Measurements from ENCODE around the gene FIGNL2.
"Not testable (repeated sequence)": the region's sequence is repeated elsewhere in the genome, so short reads cannot be mapped to it uniquely, and the experiment has no call there.

FIGNL2 gene

GRCh38 chr12:51848326-51848727 lies at the start of gene FIGNL2:
FIGNL2 (minus strand) TSS chr12:51848718; CDS start chr12:51822413, 26,305 bp downstream.
- DNase-seq = no peak

- no peak for DNase-seq
Measured at GRCh38 chr12:51897181-51897580, 48.7 kb upstream of the FIGNL2 start.

GRCh38 chr12:51896236-51896635 lies 47.7 kb upstream of the FIGNL2 start:
- DNase-seq = no peak

- no peak for DNase-seq
Measured at GRCh38 chr12:51895378-51896135, 47.0 kb upstream of the FIGNL2 start.

- DNase-seq = no peak
Measured at GRCh38 chr12:51893786-51894185, 45.3 kb upstream of the FIGNL2 start.

- no peak for DNase-seq
Measured at GRCh38 chr12:51891843-51892242, 43.3 kb upstream of the FIGNL2 start.

GRCh38 chr12:51890511-51891171 lies 42.1 kb upstream of the FIGNL2 start:
- no peak for DNase-seq

GRCh38 chr12:51890133-51890464 lies 41.6 kb upstream of the FIGNL2 start:
- DNase-seq = no peak

- peak; percentile 38 for DNase-seq
Measured at GRCh38 chr12:51889216-51890132, 41.0 kb upstream of the FIGNL2 start.

- DNase-seq = no peak
Measured at GRCh38 chr12:51888316-51889215, 40.0 kb upstream of the FIGNL2 start.

- no peak for DNase-seq
Measured at GRCh38 chr12:51887476-51888315, 39.2 kb upstream of the FIGNL2 start, which contains the start of gene ANKRD33. ANKRD33 (plus strand) TSS chr12:51888103; CDS start chr12:51888187, 84 bp downstream.

- DNase-seq = no peak
Measured at GRCh38 chr12:51886021-51886710, 37.6 kb upstream of the FIGNL2 start.

GRCh38 chr12:51885294-51886020 lies 36.9 kb upstream of the FIGNL2 start:
- not testable (repeated sequence) for DNase-seq

- DNase-seq = no peak
Measured at GRCh38 chr12:51884676-51885229, 36.2 kb upstream of the FIGNL2 start.

- DNase-seq = no peak
Measured at GRCh38 chr12:51883998-51884675, 35.6 kb upstream of the FIGNL2 start.

- DNase-seq = no peak
Measured at GRCh38 chr12:51883295-51883694, 34.8 kb upstream of the FIGNL2 start.

GRCh38 chr12:51879102-51879501 lies 30.6 kb upstream of the FIGNL2 start:
- no peak for DNase-seq

- DNase-seq = no peak
Measured at GRCh38 chr12:51874486-51874885, 26.0 kb upstream of the FIGNL2 start.

- DNase-seq = no peak
Measured at GRCh38 chr12:51874000-51874399, 25.5 kb upstream of the FIGNL2 start.

All from NCI-H510A (cell line).